ENCODE results near the gene SLC25A39.
"Not testable (repeated sequence)": the region's sequence is repeated elsewhere in the genome, so short reads cannot be mapped to it uniquely, and the experiment has no call there.

Gene SLC25A39

DNA sequence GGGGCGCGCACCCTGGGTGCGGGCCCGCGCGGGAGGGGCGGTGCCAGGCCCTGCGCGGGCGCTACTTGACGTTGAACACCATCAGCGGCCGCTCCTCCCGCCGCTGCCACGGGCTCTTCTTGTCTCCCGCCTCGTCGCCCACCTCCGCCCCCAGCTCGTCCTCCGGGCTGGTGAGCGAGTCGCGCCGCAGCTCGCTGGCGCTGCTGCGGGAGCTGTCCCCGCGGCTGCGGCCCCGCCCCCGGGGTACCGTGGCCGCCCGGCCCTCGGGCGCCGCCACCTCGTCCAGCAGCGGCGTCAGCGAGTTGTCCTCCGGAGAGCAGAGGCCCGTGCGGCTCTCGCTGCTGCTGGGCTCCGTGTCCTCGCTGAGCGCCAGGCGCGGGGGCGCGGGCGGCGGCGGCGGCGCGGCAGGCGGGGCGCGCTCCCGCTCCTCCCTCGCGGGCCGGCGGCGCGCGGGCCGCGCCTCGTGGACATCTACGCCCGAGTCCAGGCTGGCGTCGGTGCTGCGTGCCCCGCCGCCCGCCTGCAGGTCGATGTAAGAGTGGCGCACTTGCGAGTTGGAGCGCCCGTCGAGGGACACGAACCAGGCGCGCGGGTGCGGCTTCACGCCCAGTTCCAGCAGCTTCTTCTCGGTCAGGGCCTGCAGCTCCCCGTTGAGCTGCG is 29.2 kb upstream of the SLC25A39 start:
- no peak for DNase-seq

DNA sequence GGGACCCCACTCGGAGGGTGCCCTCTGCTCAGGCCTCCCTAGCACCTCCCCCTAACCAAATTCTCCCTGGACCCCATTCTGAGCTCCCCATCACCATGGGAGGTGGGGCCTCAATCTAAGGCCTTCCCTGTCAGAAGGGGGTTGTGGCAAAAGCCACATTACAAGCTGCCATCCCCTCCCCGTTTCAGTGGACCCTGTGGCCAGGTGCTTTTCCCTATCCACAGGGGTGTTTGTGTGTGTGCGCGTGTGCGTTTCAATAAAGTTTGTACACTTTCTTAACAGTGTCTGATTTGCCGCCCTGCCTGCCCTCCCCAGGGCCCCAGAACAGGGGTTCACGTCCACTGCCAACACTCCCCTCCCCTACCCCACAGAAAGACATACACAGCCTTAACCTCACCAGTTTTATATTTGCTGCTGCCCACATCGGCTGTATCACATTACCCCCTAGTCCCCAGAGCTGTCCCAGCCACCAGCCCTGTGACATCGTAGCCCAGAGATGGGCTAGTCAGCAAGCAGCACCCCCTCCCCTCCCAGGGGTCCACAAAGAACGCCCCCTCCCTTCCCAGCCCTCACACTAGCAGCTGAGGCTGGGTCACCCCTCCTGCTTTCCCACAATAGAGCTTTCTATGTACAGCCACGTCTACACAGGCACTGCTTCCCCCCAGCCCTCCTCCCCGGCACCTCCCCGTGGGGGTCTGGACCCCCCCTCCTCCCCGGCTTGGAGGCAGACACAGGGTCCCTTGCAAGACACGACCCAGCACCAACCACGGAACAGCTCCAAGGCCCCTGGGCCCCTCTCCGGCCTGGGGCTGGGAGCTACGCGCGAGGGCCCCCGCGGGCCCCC is 28.4 kb upstream of the SLC25A39 start:
- DNase-seq = no peak

DNA sequence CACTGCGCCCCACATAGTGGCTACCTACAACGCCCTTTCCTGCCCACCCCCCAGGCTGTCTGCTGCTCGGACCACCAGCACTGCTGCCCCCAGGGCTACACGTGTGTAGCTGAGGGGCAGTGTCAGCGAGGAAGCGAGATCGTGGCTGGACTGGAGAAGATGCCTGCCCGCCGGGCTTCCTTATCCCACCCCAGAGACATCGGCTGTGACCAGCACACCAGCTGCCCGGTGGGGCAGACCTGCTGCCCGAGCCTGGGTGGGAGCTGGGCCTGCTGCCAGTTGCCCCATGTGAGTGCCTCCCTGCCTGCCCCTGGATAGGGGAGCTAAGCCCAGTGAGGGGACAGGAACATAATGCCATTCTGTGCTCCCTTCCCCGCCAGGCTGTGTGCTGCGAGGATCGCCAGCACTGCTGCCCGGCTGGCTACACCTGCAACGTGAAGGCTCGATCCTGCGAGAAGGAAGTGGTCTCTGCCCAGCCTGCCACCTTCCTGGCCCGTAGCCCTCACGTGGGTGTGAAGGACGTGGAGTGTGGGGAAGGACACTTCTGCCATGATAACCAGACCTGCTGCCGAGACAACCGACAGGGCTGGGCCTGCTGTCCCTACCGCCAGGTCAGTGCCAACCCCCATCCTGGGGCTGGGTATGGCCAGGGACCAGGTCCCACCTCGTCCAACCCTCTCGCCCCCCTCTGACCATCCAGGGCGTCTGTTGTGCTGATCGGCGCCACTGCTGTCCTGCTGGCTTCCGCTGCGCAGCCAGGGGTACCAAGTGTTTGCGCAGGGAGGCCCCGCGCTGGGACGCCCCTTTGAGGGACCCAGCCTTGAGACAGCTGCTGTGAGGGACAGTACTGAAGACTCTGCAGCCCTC is 27.6 kb upstream of the SLC25A39 start:
- DNase-seq = no peak

DNA sequence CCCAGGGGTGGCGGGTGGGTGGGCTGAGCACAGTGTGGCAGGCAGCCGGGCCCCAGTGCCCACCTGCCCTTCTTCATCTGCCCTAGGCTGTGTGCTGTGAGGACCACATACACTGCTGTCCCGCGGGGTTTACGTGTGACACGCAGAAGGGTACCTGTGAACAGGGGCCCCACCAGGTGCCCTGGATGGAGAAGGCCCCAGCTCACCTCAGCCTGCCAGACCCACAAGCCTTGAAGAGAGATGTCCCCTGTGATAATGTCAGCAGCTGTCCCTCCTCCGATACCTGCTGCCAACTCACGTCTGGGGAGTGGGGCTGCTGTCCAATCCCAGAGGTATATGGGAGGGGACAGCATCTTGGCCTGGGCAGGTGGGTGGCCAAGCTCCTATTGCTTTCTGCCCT is 26.8 kb upstream of the SLC25A39 start:
- DNase-seq = no peak

DNA sequence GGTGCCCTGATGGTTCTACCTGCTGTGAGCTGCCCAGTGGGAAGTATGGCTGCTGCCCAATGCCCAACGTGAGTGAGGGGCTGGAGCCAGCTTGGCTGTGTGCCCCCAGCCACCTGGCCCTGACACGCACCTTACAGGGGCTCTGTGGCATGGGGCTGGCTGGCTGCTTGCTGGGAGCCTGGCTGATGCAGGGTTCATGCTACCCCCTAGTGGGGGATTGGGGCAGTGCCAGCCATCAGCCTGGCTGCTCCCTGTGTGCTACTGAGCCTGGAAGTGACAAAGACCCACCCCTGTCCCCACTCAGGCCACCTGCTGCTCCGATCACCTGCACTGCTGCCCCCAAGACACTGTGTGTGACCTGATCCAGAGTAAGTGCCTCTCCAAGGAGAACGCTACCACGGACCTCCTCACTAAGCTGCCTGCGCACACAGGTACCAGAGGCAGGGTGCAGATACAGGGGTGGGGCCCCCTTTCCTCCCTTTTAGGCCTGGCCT is 26.2 kb upstream of the SLC25A39 start:
- DNase-seq = peak; percentile 75

DNA sequence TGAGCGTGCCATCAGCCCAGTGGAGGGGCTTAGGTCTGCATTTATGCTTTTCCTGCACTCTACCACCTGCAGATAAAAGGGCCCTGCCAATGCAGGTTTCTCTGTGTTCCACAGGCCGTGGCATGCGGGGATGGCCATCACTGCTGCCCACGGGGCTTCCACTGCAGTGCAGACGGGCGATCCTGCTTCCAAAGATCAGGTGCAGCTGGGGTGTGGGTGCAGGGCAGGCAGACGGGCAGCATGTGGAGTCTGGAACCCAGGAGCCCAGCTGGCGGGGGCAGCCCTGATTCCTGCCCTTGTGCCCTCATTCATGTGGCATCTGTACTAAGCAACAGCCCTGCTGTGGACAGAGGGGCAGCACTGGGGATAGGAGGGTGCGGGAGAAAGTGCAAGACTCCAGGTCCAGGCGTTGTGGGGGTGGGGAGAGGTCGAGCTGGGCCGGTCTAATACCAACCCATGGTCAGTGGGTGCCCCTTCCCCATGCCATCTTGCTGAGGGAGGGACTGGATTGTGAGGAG is 25.0 kb upstream of the SLC25A39 start:
- DNase-seq = no peak

DNA sequence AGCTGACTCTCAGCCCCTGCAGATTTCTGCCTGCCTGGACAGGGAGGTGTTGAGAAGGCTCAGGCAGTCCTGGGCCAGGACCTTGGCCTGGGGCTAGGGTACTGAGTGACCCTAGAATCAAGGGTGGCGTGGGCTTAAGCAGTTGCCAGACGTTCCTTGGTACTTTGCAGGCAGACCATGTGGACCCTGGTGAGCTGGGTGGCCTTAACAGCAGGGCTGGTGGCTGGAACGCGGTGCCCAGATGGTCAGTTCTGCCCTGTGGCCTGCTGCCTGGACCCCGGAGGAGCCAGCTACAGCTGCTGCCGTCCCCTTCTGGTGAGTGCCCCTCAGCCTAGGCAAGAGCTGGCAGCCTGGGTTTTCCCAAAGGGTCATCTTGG is 24.4 kb upstream of the SLC25A39 start:
- no peak for DNase-seq

DNA sequence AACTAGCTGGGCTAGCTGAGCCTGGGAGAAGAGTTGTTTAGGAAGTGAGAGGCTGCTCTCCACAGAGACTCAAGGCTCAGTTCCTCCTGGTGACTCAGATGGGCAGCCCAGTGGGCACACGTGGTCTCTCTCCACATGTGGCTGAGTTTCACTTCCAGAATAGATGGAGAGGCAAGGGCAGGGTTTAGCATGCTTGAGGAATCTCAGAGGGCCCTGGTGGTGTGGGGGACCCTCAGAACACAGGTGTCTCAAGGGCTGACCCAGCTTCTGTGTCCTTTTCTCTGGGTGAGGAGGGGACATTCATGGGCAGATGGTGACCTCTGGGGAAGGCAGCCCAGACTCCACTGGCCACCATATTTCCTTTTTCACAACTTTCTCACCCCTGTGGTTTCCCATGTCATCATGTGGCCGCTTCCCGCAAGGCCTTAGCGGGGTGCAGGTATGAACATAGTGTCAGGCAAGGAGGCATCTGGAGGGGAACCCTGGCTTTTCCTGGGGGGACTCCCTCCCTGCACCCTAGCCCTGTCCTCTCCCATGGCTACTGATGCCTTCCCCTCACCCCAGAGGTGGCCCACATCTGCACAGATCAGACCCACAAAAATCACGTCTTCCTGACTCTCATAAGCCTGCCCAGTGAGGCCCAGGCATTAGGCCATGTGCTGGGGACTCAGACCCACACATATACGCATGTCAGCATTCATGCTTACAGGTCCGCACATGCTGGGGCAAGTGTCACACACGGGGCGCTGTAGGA is 23.8 kb upstream of the SLC25A39 start:
- DNase-seq = peak; percentile 78

DNA sequence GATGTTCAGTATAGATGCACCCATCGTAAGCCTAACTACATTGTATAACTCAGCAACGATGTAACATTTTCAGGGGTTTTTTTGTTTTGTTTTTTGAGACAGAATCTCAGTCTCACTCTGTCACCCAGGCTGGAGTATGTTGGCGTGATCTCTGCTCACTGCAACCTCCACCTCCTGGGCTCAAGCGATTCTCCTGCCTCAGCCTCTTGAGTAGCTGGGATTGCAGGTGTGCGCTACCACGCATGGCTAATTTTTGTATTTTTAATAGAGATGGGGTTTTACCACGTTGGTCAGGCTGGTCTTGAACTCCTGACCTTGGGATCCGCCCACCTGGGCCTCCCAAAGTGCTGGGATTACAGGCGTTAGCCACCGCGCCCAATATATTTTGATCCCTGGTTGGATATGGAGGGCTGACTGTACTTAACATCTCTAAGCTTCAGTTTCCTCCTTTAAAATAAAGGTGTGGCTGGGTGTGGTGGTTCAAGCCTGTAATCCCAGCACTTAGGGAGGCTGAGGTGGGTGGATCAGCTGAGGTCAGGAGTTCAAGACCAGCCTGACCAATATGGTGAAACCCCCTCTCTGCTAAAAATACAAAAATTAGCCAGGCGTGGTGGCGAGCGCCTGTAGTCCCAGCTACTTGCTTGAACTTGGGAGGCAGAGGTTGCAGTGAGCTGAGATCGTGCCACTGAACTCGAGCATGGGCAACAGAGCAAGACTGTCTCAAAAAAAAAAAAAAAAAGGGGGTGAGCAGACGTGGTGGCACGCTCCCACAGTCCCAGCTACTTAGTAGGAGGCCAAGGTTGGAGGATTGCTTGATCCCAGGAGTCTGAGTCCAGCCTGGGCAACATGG is 22.8 kb upstream of the SLC25A39 start:
- DNase-seq = not testable (repeated sequence)

DNA sequence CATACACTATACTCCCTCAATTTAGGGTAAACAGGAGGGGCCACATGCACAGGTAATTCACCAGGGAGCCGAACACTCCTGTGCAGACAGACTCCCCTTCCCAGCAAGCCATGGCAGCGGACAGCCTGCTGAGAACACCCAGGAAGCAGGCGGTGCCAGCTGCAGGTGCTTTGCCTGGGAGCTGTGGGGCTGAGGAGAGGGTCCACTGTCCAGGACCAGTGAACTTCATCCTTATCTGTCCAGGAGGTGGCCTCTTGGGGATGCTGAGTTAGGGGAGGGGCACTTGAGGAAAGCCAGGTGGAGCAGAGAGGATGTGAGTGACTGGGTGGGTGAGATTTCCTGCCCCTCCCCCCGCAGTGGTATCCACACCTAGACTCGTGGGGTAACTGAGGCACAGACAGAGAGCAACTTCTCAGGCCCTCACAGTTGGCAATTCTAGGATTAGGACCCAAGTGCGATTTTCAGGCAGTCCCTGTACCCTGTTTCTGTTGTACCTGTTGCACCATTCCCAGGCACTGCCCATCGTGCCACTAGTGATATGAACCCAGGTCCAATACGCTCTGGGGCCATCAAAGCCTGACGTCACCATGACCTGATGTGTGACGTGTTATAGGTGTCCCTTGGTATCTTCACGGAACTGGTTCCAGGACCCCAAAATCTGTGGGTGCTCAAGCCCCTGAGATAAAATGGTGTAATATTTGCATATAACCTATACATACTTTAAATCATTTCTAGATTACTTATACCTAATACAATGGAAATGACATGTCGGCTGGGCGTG is 21.6 kb upstream of the SLC25A39 start:
- no peak for DNase-seq

DNA sequence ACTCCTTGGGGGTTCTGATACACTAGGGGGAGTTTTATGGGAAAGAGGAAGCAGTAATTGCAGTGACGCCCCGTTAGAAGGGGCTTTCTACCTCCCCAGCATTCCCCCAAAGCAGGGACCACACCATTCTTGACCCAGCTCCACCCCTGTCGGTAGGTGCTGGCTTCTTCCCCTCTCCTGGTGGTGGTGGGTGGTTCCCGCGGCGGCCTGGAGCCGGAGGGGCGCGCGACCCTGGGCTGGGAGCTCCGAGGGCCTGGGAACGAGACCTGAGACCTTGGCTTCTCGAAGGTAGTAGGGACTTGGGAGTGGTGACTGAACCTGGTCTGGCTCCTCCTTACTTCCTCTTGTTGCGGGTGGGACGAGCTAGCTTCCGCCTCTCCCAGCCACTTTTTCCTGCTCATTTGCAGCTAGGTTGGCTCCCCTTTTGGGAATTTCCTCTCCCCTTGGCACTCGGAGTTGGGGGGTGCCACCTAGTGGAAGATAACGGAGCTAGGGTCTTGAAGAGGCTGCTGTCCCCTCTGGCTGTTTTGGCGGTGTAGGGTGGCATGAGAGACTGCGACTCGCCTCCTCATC is 20.9 kb upstream of the SLC25A39 start:
- peak; percentile 53 for DNase-seq

DNA sequence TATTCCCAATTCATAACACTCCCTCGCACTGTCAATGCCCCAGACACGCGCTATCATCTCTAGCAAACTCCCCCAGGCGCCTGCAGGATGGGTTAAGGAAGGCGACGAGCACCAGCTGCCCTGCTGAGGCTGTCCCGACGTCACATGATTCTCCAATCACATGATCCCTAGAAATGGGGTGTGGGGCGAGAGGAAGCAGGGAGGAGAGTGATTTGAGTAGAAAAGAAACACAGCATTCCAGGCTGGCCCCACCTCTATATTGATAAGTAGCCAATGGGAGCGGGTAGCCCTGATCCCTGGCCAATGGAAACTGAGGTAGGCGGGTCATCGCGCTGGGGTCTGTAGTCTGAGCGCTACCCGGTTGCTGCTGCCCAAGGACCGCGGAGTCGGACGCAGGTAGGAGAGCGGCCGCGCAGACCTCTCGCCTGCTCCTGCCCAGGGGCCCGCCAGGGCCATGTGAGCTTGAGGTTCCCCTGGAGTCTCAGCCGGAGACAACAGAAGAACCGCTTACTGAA is 20.4 kb upstream of the SLC25A39 start, which contains the start of gene GRN:
TSS of gene GRN (plus strand) at position 364 of the 515 bp plus-strand sequence. CDS start 3,863 bp downstream, outside the sequence.
- DNase-seq = peak; percentile 87

DNA sequence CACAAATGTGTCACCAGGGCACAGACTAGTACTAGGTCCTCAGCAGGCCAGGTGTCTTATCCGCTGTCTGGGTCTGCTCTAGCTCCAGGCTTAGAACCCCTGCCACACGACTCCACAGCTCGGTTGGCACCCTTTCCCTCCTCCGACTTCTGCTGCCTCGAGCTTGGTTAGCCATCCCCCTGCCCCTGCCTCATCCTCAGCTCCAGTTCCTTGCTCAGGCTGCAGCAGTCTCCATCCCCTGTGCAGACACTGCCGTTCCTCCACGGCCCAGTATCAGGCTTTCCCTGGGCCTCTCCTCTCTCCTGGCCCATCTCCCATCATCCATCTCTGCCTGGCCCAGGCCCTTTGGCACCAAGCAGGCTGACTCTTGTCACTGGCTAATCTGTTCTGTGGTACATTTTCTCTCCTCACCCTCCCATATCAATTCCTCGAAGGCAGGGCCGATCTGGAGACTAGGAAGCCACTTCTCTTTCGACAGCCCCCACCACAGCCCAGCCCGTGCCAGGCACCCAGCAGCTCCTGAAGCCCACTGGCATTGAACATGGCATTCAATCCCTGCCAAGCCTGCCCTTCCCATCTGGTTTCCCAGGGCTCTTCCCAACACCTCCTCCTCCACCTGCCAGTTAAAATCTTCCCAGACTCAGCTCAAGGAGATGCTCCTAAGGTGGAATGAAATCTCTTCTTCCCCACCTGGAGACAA is 19.0 kb upstream of the SLC25A39 start:
- no peak for DNase-seq

DNA sequence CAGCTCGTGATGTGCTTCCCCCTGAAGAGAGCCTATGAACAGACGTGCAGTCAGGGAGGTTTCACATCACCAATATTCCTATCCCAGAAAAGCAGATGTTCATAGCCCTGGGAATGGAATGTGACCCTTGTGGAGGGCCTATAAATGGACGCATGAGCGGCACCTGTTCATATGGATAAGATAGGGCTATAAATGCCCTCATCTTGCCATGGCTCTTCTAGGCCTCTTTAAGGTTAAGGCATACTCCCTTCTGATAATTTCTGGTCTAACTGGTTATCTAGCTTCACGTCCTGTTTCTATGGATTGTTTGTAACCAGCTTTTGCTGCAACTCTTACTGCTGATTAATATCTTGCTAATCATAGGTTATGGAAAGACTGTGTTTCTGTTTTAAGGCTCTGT is 15.9 kb upstream of the SLC25A39 start:
- not testable (repeated sequence) for DNase-seq

DNA sequence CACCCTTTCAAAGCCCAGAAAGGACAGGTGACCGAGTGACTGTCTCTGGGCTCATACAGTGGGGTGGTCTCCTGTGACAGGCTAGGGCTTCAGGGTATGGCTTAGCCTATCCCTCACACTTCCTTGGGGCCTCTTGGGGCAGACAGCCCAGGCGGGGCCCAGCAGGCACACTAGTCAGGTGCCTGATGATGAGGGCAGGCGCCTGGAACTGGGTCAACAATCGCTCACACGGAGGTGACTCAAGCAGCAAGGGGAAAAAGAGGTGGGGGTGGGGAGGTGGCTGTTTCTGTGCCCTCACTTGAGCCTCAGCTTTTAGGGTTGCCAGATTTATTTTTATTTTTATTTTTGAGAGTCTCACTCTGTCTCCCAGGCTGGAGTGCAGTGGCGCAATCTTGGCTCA is 14.1 kb upstream of the SLC25A39 start:
- DNase-seq = peak; percentile 59

DNA sequence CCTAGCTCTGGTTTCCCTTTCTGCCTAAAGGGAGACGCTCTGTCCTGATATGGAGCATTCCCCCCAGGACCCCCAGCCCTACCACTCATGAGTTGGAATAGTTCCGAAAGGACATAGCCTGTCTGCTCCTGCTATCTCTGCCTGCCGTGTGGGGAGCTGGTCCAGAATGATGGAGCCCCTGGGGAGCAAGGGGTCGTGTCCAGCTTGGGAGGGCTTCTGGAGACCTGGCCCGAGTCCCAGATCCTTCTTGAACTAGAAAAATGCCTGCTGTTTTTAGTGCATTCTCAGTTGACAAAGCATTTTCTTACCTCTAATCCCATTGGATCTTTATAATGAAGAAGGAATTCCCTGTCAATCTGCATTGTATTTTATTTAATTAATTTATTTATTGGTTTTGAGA is 11.3 kb upstream of the SLC25A39 start:
- DNase-seq = no peak

DNA sequence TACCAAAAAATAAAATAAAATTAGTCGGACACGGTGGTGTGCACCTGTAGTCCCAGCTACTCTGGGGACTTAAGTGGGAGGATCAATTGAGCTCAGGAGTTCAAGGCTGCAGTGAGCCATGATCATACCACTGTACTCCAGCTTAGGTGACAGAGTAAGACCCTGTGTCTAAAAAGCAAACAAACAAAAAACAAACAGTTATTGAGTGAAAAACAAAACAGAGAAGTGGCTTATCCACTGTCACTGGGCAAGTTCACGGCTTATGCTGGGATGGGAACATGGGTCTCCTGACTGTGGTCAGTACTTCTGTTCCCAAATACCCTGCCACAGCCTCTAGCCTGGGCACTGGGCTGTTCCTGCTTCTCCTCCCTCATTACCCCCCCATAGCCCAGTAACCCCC is 10.9 kb upstream of the SLC25A39 start:
- DNase-seq = no peak

DNA sequence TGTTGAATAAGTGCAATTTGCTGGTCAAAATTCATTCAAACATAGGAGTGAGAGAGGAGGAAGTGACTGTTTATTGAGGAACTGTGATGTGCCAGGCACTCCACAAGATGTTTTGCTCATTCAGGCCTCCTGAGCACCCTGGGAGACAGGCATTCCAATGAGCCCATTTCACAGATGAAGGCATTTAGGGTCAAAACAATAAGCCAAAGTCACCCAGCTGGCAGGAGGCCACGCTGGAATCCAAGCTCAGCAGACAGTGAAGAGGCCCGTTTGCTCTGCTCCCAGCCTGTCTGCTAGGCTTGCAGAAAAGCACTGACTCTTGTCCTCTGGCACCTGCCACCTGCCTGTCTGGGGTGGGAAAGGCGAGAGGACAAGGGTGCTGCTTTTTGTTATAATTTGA is 10.1 kb upstream of the SLC25A39 start:
- DNase-seq = no peak

DNA sequence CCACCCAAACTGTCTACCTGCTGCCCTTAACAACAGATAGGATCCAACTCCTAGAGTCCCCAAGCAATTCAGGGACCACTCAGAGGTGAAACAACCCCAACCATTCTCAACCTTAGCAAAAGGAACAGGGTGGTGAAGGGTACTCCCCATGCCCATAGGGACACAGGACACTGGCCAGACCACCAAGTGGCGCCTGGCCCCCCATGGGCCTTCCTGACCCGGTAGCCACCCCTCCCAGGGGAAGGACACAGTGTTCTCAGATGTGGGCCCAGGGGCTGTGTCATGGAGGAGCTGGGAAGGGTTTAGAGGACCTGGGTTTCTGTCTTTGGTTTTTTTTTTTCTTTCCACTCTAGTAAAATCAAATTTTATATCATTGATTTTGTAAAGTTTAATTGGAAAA is 9.7 kb upstream of the SLC25A39 start:
- no peak for DNase-seq
